ENCODE measurements around the gene MRPL24.

The MRPL24 gene
- total RNA-seq, result 11.9 to 86.5 (median 33.1) reads per million in 9 experiments

- H3K4me1 Mint-ChIP-seq (ENCODE audit: low read depth in 2 of 2), result peaks cover 24 to 33% of the 10 kb centered on the region in 2 donors
- DNase-seq (peak; percentile 94 to 95 (median 95)), ATAC-seq (replicated peaks) (peak; percentile 91)
- H3K27me3 Mint-ChIP-seq, result no peaks in the 10 kb centered on the region
- H3K36me3 Mint-ChIP-seq (ENCODE audit: insufficient read depth), result peaks cover 34% of the 10 kb centered on the region
- peak within 1 kb of the TSS; percentile 95 to 99 for H3K4me3 Mint-ChIP-seq
- peaks cover 0 to 2% of the 10 kb centered on the region in 2 donors for H3K9me3 Mint-ChIP-seq
- peak within 1 kb of the TSS; percentile 97 for H3K27ac Mint-ChIP-seq
Observed at GRCh38 chr1:156740741-156741480, at the start of gene MRPL24. Gene MRPL24, minus strand, starts transcription at chr1:156741088. Its CDS starts 2,384 bp downstream, at chr1:156738704.

GRCh38 chr1:156789621-156790318, 48.9 kb upstream of the MRPL24 start:
- Mint-ChIP-seq H3K9me3 (no peaks in the 10 kb centered on the region), H3K27ac (peak overlapping the region; percentile 45 to 73), H3K27me3 (no peaks in the 10 kb centered on the region), H3K36me3 (ENCODE audit: insufficient read depth) (peaks cover 75% of the 10 kb centered on the region), H3K4me3 (no peak overlapping the region), H3K4me1 (ENCODE audit: low read depth in 2 of 2) (peaks cover 2 to 8% of the 10 kb centered on the region in 2 donors)
- no peak for DNase-seq
- ATAC-seq (replicated peaks), result no peak

DNA sequence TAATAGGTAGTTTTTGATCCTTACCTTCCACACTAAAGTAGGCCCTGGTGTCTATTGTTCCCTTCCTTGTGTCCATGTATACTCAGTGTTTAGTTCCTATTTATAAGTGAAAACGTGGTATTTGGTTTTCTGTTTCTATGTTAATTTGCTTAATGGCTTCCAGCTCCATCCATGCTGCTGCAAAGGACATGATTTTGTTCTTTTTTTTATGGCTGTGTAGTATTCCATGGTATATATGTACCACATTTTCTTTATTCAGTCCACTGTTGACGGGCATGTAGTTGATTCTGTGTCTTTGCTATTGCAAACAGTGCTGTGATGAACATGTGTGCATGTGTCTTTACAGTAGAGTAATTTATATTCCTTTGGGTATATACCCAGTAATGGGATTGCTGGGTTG, 47.2 kb upstream of the MRPL24 start:
- Mint-ChIP-seq H3K27ac (no peak overlapping the region), H3K4me1 (ENCODE audit: low read depth in 2 of 2) (peaks cover 2 to 8% of the 10 kb centered on the region in 2 donors), H3K27me3 (no peaks in the 10 kb centered on the region), H3K4me3 (no peak overlapping the region), H3K9me3 (no peaks in the 10 kb centered on the region), H3K36me3 (ENCODE audit: insufficient read depth) (peaks cover 71% of the 10 kb centered on the region)
- DNase-seq (no peak), ATAC-seq (replicated peaks) (no peak)

GRCh38 chr1:156786640-156787039, 45.8 kb upstream of the MRPL24 start:
- Mint-ChIP-seq H3K27ac (no peak overlapping the region), H3K27me3 (no peaks in the 10 kb centered on the region), H3K4me3 (no peak overlapping the region), H3K4me1 (ENCODE audit: low read depth in 2 of 2) (peaks cover 3 to 12% of the 10 kb centered on the region in 2 donors), H3K9me3 (no peaks in the 10 kb centered on the region), H3K36me3 (ENCODE audit: insufficient read depth) (peaks cover 65% of the 10 kb centered on the region)
- DNase-seq (no peak), ATAC-seq (replicated peaks) (no peak)

GRCh38 chr1:156785458-156785857, 44.6 kb upstream of the MRPL24 start:
- Mint-ChIP-seq H3K27me3 (no peaks in the 10 kb centered on the region), H3K36me3 (ENCODE audit: insufficient read depth) (peaks cover 64% of the 10 kb centered on the region), H3K9me3 (no peaks in the 10 kb centered on the region), H3K4me1 (ENCODE audit: low read depth in 2 of 2) (peaks cover 9 to 20% of the 10 kb centered on the region in 2 donors), H3K4me3 (no peak overlapping the region), H3K27ac (no peak overlapping the region)
- DNase-seq (no peak), ATAC-seq (replicated peaks) (no peak)

GRCh38 chr1:156781585-156782186, 40.8 kb upstream of the MRPL24 start:
- H3K4me3 Mint-ChIP-seq, result no peak overlapping the region
- ATAC-seq (replicated peaks) (no peak), DNase-seq (no peak)
- H3K27me3 Mint-ChIP-seq, result no peaks in the 10 kb centered on the region
- no peaks in the 10 kb centered on the region for H3K9me3 Mint-ChIP-seq
- H3K4me1 Mint-ChIP-seq (ENCODE audit: low read depth in 2 of 2), result peaks cover 19 to 27% of the 10 kb centered on the region in 2 donors
- H3K36me3 Mint-ChIP-seq (ENCODE audit: insufficient read depth), result peaks cover 47% of the 10 kb centered on the region
- H3K27ac Mint-ChIP-seq, result peak overlapping the region; percentile 42 to 90

- no peaks in the 10 kb centered on the region for H3K27me3 Mint-ChIP-seq
- peak overlapping the region; percentile 26 to 62 for H3K27ac Mint-ChIP-seq
- H3K4me3 Mint-ChIP-seq, result no peak overlapping the region
- no peak for DNase-seq
- no peak for ATAC-seq (replicated peaks)
- H3K36me3 Mint-ChIP-seq (ENCODE audit: insufficient read depth), result peaks cover 24% of the 10 kb centered on the region
- no peaks in the 10 kb centered on the region for H3K9me3 Mint-ChIP-seq
- peaks cover 38 to 52% of the 10 kb centered on the region in 2 donors for H3K4me1 Mint-ChIP-seq (ENCODE audit: low read depth in 2 of 2)
Observed at GRCh38 chr1:156777573-156777972, 36.7 kb upstream of the MRPL24 start.

GRCh38 chr1:156776942-156777341, 36.1 kb upstream of the MRPL24 start:
- peaks cover 26% of the 10 kb centered on the region for H3K36me3 Mint-ChIP-seq (ENCODE audit: insufficient read depth)
- H3K9me3 Mint-ChIP-seq, result no peaks in the 10 kb centered on the region
- H3K4me1 Mint-ChIP-seq (ENCODE audit: low read depth in 2 of 2), result peaks cover 39 to 53% of the 10 kb centered on the region in 2 donors
- ATAC-seq (replicated peaks), result no peak
- H3K27ac Mint-ChIP-seq, result peak overlapping the region; percentile 26 to 62
- no peak overlapping the region for H3K4me3 Mint-ChIP-seq
- no peaks in the 10 kb centered on the region for H3K27me3 Mint-ChIP-seq
- DNase-seq, result no peak

- H3K4me1 Mint-ChIP-seq (ENCODE audit: low read depth in 2 of 2), result peaks cover 36 to 50% of the 10 kb centered on the region in 2 donors
- H3K27me3 Mint-ChIP-seq, result no peaks in the 10 kb centered on the region
- no peaks in the 10 kb centered on the region for H3K9me3 Mint-ChIP-seq
- H3K27ac Mint-ChIP-seq, result peak overlapping the region; percentile 51 to 64
- H3K36me3 Mint-ChIP-seq (ENCODE audit: insufficient read depth), result peaks cover 24% of the 10 kb centered on the region
- ATAC-seq (replicated peaks), result no peak
- DNase-seq, result no peak
- no peak overlapping the region for H3K4me3 Mint-ChIP-seq
Observed at GRCh38 chr1:156775799-156776198, 34.9 kb upstream of the MRPL24 start.

GRCh38 chr1:156773607-156774006, 32.7 kb upstream of the MRPL24 start:
- no peaks in the 10 kb centered on the region for H3K9me3 Mint-ChIP-seq
- H3K27ac Mint-ChIP-seq, result no peak overlapping the region
- DNase-seq, result no peak
- no peaks in the 10 kb centered on the region for H3K27me3 Mint-ChIP-seq
- no peak for ATAC-seq (replicated peaks)
- peaks cover 47 to 68% of the 10 kb centered on the region in 2 donors for H3K4me1 Mint-ChIP-seq (ENCODE audit: low read depth in 2 of 2)
- H3K4me3 Mint-ChIP-seq, result no peak overlapping the region
- peaks cover 16% of the 10 kb centered on the region for H3K36me3 Mint-ChIP-seq (ENCODE audit: insufficient read depth)

DNA sequence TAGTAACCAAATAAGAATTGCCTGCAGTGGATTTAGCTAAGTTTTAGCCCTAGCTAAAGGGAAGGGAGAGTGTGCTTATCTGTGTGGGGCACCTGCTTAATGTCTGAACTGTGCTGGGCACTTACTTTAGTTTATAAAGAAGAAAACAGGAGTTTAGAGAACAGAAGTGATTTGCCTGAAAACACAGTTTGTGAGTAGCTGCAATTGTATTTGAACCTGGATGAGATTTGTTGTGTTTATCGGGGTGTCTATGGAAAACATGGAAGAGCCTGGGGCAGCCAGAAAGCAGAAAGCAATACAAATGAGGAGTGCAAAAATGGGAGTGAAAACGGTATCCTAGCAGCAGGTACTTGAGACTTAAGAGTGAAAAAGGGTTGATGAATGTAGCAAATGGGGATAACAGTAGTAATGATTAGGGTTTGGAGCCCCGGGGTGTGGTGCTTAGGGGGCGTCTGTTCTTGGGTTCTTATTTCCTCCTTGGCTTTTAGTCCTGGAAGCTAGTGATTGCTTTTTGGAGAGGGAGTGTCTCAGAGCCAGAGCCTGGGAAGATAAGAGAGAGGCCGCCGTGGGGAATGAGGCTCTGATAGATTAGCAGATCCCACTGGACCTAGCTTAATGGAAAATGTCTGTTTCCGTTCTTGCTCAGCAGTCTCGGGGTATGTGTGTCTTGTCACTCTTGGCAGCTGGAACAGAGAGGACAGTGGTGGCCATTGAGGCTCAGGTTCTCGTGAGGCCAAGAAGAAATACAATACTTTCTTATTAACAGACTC, 32.0 kb upstream of the MRPL24 start:
- no peak overlapping the region for H3K4me3 Mint-ChIP-seq
- H3K9me3 Mint-ChIP-seq, result no peaks in the 10 kb centered on the region
- DNase-seq, result no peak
- peak overlapping the region; percentile 0 to 42 for H3K27ac Mint-ChIP-seq
- H3K27me3 Mint-ChIP-seq, result no peaks in the 10 kb centered on the region
- H3K36me3 Mint-ChIP-seq (ENCODE audit: insufficient read depth), result peaks cover 18% of the 10 kb centered on the region
- H3K4me1 Mint-ChIP-seq (ENCODE audit: low read depth in 2 of 2), result peaks cover 50 to 69% of the 10 kb centered on the region in 2 donors
- ATAC-seq (replicated peaks), result no peak

- peaks cover 18% of the 10 kb centered on the region for H3K36me3 Mint-ChIP-seq (ENCODE audit: insufficient read depth)
- DNase-seq, result no peak
- no peaks in the 10 kb centered on the region for H3K27me3 Mint-ChIP-seq
- no peaks in the 10 kb centered on the region for H3K9me3 Mint-ChIP-seq
- no peak for ATAC-seq (replicated peaks)
- peak overlapping the region; percentile 0 to 42 for H3K27ac Mint-ChIP-seq
- no peak overlapping the region for H3K4me3 Mint-ChIP-seq
- H3K4me1 Mint-ChIP-seq (ENCODE audit: low read depth in 2 of 2), result peaks cover 45 to 62% of the 10 kb centered on the region in 2 donors
Observed at GRCh38 chr1:156772222-156772621, 31.3 kb upstream of the MRPL24 start.

Data from effector memory CD8-positive, alpha-beta T cell (primary cell).